Caco-2 (cell line): ENCODE measurements around the gene CDH12. TPM values are rescaled to one million over a fixed set of nuclear protein-coding genes. Genes with fewer than 3 reads are reported as not detected.
"Not testable (repeated sequence)": the region's sequence is repeated elsewhere in the genome, so short reads cannot be mapped to it uniquely, and the experiment has no call there.

Source experiments
- BruUV-seq: library from RNA; stranded (reverse); fragments of 400-500 nt; replicated peaks from 2 replicates; lab custom pipeline; 2021; lab: Mats Ljungman, UMichigan
- CTCF ChIA-PET: fragments of 300-600 bp; sonication (Branson Sonifier 250); formaldehyde crosslinking; loops from one replicate; lab custom pipeline; 2022; ENCODE audit warnings: antibody characterized with exemption; lab: Charles Lee
- POLR2A ChIA-PET: fragments of 300-600 bp; sonication (Branson Sonifier 250); formaldehyde crosslinking; loops from one replicate; lab custom pipeline; 2022; ENCODE audit warnings: antibody characterized with exemption; lab: Charles Lee
- DNase-seq, 2 experiments: peaks; one replicate each; pipeline versions ENCODE4 v3.0.0 to v3.0.0-alpha.2; 2020 to 2022
- H3K27me3 ChIP-seq: replicated peaks from 2 replicates; pipeline ENCODE4 v1.6.0; 2011; ENCODE audit warnings: low read length; ENCODE audit not compliant: control insufficient read depth, insufficient read depth
- H3K36me3 ChIP-seq: 2 replicates; pipeline ENCODE4 v1.5.1; 2011; ENCODE audit warnings: low read length; ENCODE audit not compliant: control insufficient read depth, insufficient read depth
- H3K4me1 ChIP-seq: fragments of 250-450 bp; sonication (Bioruptor Pico); 2 replicates; pipeline ENCODE4 v1.5.1; 2020; ENCODE audit warnings: mild to moderate bottlenecking
- H3K4me3 ChIP-seq: 2 replicates; pipeline ENCODE4 v1.5.1; 2011; ENCODE audit warnings: low read depth, mild to moderate bottlenecking, control low read depth, low read length
- H3K9me3 ChIP-seq: fragments of 250-450 bp; sonication (Bioruptor Pico); 2 replicates; pipeline ENCODE4 v1.5.1; 2020; ENCODE audit warnings: mild to moderate bottlenecking, moderate library complexity
- H3K27ac Mint-ChIP-seq: one replicate; pipeline ENCODE4 v1.8.0; 2022; ENCODE audit warnings: mixed read lengths; ENCODE audit not compliant: unreplicated experiment
- H3K27me3 Mint-ChIP-seq: one replicate; pipeline ENCODE4 v1.8.0; 2022; ENCODE audit warnings: mixed read lengths; ENCODE audit not compliant: insufficient read depth, unreplicated experiment
- H3K36me3 Mint-ChIP-seq: one replicate; pipeline ENCODE4 v1.8.0; 2022; ENCODE audit warnings: mild to moderate bottlenecking, mixed read lengths; ENCODE audit not compliant: insufficient read depth, unreplicated experiment
- H3K4me1 Mint-ChIP-seq: one replicate; pipeline ENCODE4 v1.8.0; 2022; ENCODE audit warnings: low read depth, mixed read lengths; ENCODE audit not compliant: unreplicated experiment
- H3K4me3 Mint-ChIP-seq: one replicate; pipeline ENCODE4 v1.8.0; 2022; ENCODE audit warnings: mild to moderate bottlenecking, moderate library complexity, mixed read lengths; ENCODE audit not compliant: unreplicated experiment
- H3K9me3 Mint-ChIP-seq: one replicate; pipeline ENCODE4 v1.8.0; 2022; ENCODE audit warnings: mixed read lengths; ENCODE audit not compliant: unreplicated experiment
- intact Hi-C: fragments of 100-400 bp; cut with micrococcal nuclease; formaldehyde crosslinking; loops from one replicate; pipeline ENCODE4 v1.10.0; 2022; ENCODE audit not compliant: unreplicated experiment
- total RNA-seq: library from RNA; stranded (reverse); gene quantifications from 2 replicates; pipeline ENCODE4 v1.2.3, GENCODE V29; 2022
- TF ChIP-seq, protein P1 (sequence below), 2 experiments: fragments of 200-600 bp in 1 of 2; IDR thresholded peaks; 1 replicate in 1 of 2; 2 replicates in 1 of 2; pipeline versions ENCODE4 v1.5.1 to v1.8.0; 2011 to 2022; ENCODE audit warnings: antibody characterized with exemption in 1 of 2, control low read depth in 1 of 2, inconsistent platforms in 1 of 2, low read depth in 1 of 2, low read length in 1 of 2, mild to moderate bottlenecking in 1 of 2, moderate library complexity in 1 of 2; ENCODE audit not compliant: insufficient read depth in 1 of 2, severe bottlenecking in 1 of 2, unreplicated experiment in 1 of 2

Gene CDH12
- total RNA-seq, 1 experiment from 2014 or later = not detected

DNA sequence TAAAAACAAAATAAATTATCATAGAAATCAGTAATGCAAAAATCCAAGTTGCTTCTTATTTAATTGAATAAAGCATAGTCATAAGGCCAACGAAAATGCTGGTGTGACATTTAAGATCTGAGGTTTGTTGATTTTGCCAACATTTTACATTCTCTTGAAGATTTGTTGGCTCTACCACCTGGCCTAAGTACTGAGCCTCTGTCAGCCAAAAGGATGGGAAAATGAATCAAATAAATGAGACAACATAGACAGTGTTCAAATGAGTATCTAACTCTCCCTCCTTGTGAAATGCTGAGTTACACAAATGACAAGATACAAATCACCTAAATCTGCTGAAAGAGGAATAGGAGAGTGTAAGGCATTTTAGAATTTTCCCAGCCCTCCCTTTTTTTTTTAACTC lies 575.0 kb downstream of the CDH12 start:
- no peaks in the 10 kb centered on the region for H3K27me3 ChIP-seq
- no peak for DNase-seq
- H3K27me3 Mint-ChIP-seq = no peaks in the 10 kb centered on the region
- H3K36me3 ChIP-seq = no peaks in the 10 kb centered on the region
- intact Hi-C loops = no loop called here
- no peak overlapping the region for H3K4me3 Mint-ChIP-seq
- no peaks in the 10 kb centered on the region for H3K4me1 Mint-ChIP-seq
- ChIA-PET CTCF (no interaction called here), POLR2A (no interaction called here)
- no peak overlapping the region for H3K4me3 ChIP-seq
- no TSS peak for BruUV-seq
- H3K9me3 Mint-ChIP-seq = no peaks in the 10 kb centered on the region
- no peaks in the 10 kb centered on the region for H3K9me3 ChIP-seq
- TF ChIP-seq, protein P1, sequence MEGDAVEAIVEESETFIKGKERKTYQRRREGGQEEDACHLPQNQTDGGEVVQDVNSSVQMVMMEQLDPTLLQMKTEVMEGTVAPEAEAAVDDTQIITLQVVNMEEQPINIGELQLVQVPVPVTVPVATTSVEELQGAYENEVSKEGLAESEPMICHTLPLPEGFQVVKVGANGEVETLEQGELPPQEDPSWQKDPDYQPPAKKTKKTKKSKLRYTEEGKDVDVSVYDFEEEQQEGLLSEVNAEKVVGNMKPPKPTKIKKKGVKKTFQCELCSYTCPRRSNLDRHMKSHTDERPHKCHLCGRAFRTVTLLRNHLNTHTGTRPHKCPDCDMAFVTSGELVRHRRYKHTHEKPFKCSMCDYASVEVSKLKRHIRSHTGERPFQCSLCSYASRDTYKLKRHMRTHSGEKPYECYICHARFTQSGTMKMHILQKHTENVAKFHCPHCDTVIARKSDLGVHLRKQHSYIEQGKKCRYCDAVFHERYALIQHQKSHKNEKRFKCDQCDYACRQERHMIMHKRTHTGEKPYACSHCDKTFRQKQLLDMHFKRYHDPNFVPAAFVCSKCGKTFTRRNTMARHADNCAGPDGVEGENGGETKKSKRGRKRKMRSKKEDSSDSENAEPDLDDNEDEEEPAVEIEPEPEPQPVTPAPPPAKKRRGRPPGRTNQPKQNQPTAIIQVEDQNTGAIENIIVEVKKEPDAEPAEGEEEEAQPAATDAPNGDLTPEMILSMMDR (IDR thresholded peaks at IDR 0.05; ENCODE audit: insufficient read depth in 1 of 2, low read depth in 1 of 2, low read length in 1 of 2, severe bottlenecking in 1 of 2, unreplicated experiment in 1 of 2) = no peak
- H3K27ac Mint-ChIP-seq = no peak overlapping the region
- H3K36me3 Mint-ChIP-seq = no peaks in the 10 kb centered on the region
- no peaks in the 10 kb centered on the region for H3K4me1 ChIP-seq

DNA sequence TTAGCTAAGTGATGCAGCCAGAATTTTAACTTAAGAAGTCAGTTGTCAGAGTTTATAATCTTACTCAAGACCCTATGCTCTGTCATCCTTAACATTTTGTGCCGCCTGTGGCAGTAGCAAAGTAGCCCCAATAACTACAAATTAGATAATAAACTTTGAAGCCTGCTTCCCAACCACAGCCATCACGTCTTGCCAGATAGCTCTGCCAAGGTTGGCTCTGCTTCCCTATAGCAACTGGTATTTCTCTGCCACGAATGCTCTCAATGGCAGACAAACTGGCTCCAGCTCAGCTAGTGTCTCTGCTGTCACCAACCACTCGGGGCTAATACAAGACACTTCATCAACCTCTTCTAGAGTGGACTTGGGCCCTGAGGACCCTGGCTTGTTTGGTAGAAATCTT lies 576.1 kb downstream of the CDH12 start:
- Mint-ChIP-seq H3K36me3 (no peaks in the 10 kb centered on the region), H3K9me3 (no peaks in the 10 kb centered on the region), H3K4me1 (no peaks in the 10 kb centered on the region), H3K27me3 (no peaks in the 10 kb centered on the region), H3K27ac (no peak overlapping the region), H3K4me3 (no peak overlapping the region)
- no TSS peak for BruUV-seq
- TF ChIP-seq, protein P1 (IDR thresholded peaks at IDR 0.05; ENCODE audit: insufficient read depth in 1 of 2, low read depth in 1 of 2, low read length in 1 of 2, severe bottlenecking in 1 of 2, unreplicated experiment in 1 of 2) = no peak
- DNase-seq = no peak
- Histone ChIP-seq H3K9me3 (no peaks in the 10 kb centered on the region), H3K36me3 (no peaks in the 10 kb centered on the region), H3K4me1 (no peaks in the 10 kb centered on the region), H3K27me3 (no peaks in the 10 kb centered on the region), H3K4me3 (no peak overlapping the region)
- intact Hi-C loops = no loop called here
- POLR2A ChIA-PET = no interaction called here
- CTCF ChIA-PET = no interaction called here

DNA sequence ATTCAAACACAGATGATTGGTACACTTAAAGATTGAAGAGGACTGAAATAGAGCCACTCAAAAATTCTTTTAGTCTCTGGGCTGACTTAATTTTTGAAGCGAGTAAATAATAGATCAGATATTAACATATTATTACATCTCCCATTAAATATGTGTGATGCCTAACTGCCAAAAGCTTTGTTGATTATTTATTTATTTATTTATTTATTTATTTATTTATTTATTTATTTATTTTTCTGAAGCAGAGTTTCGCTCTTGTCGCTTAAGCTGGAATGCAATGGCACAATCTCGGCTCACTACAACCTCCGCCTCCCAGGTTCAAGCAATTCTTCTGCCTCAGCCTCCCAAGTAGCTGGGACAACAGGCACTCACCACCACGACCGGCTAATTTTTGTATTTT lies 587.3 kb downstream of the CDH12 start:
- H3K36me3 Mint-ChIP-seq, CTCF ChIA-PET, H3K4me3 ChIP-seq, H3K9me3 ChIP-seq, BruUV-seq, DNase-seq, H3K4me1 Mint-ChIP-seq, H3K4me1 ChIP-seq, H3K27me3 ChIP-seq, H3K9me3 Mint-ChIP-seq, POLR2A ChIA-PET, H3K27me3 Mint-ChIP-seq, H3K36me3 ChIP-seq, H3K4me3 Mint-ChIP-seq, H3K27ac Mint-ChIP-seq, intact Hi-C loops: not testable (repeated sequence)

DNA sequence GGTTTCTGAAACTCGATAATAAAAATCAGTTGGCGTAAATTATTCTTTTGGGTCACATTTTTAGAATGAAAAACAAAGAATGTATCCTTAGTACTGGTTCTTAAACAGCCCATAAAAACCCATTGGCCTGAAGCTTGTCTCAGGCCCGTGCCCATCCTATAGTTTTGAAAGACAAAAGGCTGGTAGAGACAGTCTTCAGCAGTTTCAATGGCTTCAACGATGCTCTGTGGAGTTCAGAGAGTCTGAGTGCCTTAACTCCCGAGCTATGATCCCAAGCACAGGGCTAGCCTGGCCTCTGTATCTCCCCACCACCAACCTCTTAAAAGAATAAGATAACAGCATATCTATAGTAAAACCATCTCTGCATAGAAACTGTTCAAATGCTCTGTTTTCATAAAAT lies 595.0 kb downstream of the CDH12 start:
- CTCF ChIA-PET = no interaction called here
- Mint-ChIP-seq H3K9me3 (no peaks in the 10 kb centered on the region), H3K27ac (no peak overlapping the region), H3K4me1 (no peaks in the 10 kb centered on the region), H3K27me3 (peaks cover 3% of the 10 kb centered on the region), H3K4me3 (no peak overlapping the region), H3K36me3 (no peaks in the 10 kb centered on the region)
- Histone ChIP-seq H3K36me3 (no peaks in the 10 kb centered on the region), H3K9me3 (no peaks in the 10 kb centered on the region), H3K4me1 (no peaks in the 10 kb centered on the region), H3K4me3 (no peak overlapping the region), H3K27me3 (no peaks in the 10 kb centered on the region)
- no peak for DNase-seq
- POLR2A ChIA-PET = no interaction called here
- TF ChIP-seq, protein P1 (IDR thresholded peaks at IDR 0.05; ENCODE audit: insufficient read depth in 1 of 2, low read depth in 1 of 2, low read length in 1 of 2, severe bottlenecking in 1 of 2, unreplicated experiment in 1 of 2) = no peak
- no TSS peak for BruUV-seq
- intact Hi-C loops = no loop called here
